ENCODE measurements around the gene THBS4. TPM values are rescaled to one million over a fixed set of nuclear protein-coding genes. Genes with fewer than 3 reads are reported as not detected.

THBS4 gene
- total RNA-seq, 4 donors from 2014 or later = 8.3 to 78.7 (median 12.5) TPM

DNA sequence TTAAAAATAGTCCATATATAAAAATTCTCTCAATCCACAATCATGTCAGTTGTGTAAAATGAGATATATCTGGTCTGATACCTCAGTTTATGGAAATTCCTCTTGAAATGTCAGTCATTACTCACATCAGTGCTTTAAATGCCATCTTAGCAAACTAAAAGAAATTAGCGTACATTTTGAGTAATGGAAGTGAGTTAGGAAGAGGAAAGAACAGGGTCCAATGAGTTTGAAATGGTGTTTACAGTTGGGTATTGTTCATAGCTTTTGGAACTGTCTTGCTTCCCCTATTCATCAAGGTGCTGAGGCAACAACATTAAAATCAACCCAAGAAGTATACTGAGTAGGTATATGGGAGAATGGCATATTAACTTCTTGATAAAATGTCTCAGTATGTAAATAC lies 35.4 kb upstream of the THBS4 start:
- no peak for ATAC-seq (ENCODE audit: low FRiP score)
- no peak for DNase-seq (ENCODE audit: low spot score)
- TF ChIP-seq, protein P1, sequence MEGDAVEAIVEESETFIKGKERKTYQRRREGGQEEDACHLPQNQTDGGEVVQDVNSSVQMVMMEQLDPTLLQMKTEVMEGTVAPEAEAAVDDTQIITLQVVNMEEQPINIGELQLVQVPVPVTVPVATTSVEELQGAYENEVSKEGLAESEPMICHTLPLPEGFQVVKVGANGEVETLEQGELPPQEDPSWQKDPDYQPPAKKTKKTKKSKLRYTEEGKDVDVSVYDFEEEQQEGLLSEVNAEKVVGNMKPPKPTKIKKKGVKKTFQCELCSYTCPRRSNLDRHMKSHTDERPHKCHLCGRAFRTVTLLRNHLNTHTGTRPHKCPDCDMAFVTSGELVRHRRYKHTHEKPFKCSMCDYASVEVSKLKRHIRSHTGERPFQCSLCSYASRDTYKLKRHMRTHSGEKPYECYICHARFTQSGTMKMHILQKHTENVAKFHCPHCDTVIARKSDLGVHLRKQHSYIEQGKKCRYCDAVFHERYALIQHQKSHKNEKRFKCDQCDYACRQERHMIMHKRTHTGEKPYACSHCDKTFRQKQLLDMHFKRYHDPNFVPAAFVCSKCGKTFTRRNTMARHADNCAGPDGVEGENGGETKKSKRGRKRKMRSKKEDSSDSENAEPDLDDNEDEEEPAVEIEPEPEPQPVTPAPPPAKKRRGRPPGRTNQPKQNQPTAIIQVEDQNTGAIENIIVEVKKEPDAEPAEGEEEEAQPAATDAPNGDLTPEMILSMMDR (IDR thresholded peaks at IDR 0.05) = no peak

DNA sequence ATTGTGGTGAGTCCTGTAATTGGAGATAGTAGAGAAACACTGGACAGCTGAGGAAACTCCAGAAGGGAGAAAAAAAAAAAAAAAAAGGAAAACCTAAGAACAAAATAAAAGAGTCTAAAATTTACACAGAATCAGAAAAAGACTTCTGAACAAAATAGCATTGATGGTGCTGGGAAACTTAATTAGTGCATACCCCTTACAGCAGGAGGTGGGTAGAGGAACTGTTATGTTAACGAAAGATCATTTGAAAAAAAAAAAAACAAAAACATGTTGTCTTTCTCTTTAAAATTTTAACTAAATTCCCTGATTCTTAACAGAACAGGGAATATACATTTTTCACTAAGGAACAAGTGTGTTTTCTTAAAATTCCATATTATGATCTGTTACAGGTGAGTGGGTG lies 32.5 kb upstream of the THBS4 start:
- ATAC-seq (ENCODE audit: low FRiP score) (no peak), DNase-seq (ENCODE audit: low spot score) (no peak)
- TF ChIP-seq, protein P1 (IDR thresholded peaks at IDR 0.05) = no peak

DNA sequence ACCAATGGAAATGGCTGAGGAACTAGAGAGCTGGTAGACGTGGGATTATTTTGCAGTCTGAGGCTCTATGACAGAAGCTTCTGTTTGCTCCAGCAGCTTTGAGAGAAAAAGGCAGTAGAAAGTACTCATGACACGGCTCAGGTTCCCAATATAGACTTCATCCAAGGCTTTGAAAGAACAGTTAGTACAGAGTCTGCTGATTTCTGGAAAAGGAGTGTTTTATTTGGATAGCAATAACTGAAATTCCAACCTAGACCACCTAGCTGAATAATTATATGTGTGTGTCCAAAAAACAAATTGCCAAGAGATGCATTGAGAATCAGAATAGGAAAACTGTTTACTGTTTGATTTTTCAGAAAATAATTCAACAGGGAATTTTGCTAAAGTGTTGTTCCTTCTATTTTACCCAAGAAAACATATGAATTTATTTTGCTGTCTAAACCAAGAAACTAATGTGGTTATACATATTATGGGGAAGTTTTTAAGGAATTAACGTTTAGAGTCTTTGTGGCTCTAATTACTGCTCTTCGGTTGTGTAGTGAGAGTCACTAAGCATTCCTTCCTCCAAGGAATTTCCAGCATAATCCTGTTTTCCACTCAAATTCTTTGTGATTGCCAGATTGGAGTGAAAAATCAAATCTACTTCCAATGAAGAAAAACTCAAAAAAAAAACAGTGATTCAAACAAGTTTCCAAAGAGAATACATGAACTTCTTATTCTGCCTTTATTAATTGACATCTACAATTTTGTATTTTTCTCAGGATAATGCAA lies 26.0 kb upstream of the THBS4 start:
- DNase-seq (ENCODE audit: low spot score) (no peak), ATAC-seq (ENCODE audit: low FRiP score) (no peak)
- TF ChIP-seq, protein P1 (IDR thresholded peaks at IDR 0.05) = no peak

DNA sequence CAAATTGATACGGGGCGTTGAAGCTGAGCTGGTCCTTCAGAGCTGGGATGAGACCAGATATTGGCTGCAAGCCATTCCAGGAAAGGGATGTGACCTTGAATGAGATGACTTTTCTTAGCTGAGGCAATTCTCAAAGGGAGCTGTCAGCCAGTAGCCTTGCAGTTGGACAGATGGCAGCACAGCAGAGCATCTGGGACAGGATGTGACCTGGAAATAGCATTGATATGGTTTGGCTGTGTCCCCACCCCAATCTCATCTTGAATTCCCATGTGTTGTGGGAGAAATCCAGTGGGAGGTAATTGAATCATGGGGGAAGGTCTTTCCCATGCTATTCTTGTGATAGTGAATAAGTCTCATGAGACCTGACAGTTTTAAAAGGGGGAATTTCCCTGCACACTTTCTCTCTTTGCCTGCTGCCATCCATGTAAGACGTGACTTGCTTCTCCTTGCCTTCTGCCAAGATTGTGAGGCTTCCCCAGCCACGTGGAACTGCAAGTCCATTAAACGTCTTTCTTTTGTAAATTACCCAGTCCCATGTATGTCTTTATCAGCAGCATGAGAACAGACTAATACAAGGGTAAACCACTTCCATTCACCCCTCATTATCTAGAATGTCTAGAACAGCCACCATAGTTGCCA lies 24.3 kb upstream of the THBS4 start:
- ATAC-seq (ENCODE audit: low FRiP score) = no peak
- no peak for DNase-seq (ENCODE audit: low spot score)
- TF ChIP-seq, protein P1 (IDR thresholded peaks at IDR 0.05) = no peak

DNA sequence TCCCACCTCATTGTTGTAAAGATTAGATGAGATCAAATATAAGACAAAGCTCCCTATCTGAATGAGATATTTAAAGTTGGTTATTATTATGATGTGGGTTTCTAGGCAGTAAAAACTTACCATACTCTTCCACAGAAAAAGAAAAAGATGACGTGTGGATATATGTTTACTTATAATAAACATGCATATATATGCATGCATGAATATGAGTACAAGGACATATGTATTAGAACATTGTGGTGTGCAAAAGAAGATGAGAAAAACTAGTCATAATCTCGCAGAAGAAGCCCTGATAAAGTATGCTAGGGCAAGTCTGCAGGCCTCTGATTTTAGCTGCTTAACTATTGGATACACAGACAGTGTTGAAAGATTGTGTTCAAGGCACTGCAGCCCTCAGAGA lies 10.1 kb upstream of the THBS4 start:
- TF ChIP-seq, protein P1 (IDR thresholded peaks at IDR 0.05) = no peak
- no peak for ATAC-seq (ENCODE audit: low FRiP score)
- no peak for DNase-seq (ENCODE audit: low spot score)

DNA sequence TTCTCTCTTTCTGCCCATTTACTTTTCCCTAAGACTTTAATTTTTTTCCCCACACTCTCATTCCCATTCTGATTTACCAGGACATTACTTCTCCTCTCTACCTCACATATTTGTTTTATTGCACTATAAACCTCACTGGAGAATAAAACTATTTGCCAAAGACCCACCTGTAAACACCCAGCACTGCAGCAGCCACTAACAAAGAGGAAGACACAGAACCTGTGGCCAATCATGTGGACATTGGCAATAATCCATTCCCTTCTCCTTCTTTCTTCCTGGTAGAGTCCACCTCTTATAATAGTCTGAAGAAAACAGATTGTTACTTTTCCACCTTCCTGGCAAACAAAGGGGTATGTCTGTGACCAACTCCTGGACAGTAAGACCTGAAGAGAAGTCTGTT lies 8.3 kb upstream of the THBS4 start:
- ATAC-seq (ENCODE audit: low FRiP score) (no peak), DNase-seq (ENCODE audit: low spot score) (no peak)
- TF ChIP-seq, protein P1 (IDR thresholded peaks at IDR 0.05) = no peak

DNA sequence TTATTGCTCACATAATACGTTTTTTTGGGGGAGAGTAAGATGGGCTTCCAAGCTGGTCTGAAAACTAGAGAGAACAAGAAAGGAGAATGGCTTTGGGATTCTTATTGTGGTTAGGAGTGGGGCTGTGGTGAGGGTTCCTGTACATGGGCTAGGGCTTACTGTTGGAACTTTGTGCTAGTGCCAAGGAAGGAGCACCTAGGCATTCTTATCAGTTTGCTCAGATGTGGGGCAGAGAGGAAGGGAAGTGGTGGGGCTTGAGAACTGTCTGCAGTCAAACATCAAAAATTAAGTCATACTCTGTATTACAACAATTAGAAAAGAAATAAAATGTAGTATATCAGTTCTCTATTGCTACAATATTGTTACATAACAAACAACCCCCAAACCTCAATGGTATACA lies 4.0 kb upstream of the THBS4 start:
- DNase-seq (ENCODE audit: low spot score) (no peak), ATAC-seq (ENCODE audit: low FRiP score) (no peak)
- TF ChIP-seq, protein P1 (IDR thresholded peaks at IDR 0.05) = no peak

All from omental fat pad (tissue), 4 donors.